HG02870 (cell line): ENCODE results near the gene HDLBP.

Experiments
- ATAC-seq: cut with Tn5 transposase; IDR thresholded peaks from one replicate; pipeline ENCODE4 v1.9.1; 2021; ENCODE audit warnings: mild to moderate bottlenecking, moderate library complexity; ENCODE audit not compliant: unreplicated experiment

Gene HDLBP

GRCh38 chr2:241315093-241315878 lies at the start of gene HDLBP:
HDLBP (minus strand) TSS chr2:241315672; CDS start chr2:241266869, 48,803 bp downstream.
- ATAC-seq: peak; percentile 61

GRCh38 chr2:241364781-241365180 lies 49.3 kb upstream of the HDLBP start:
- ATAC-seq: no peak

- ATAC-seq: no peak
Measured at GRCh38 chr2:241363426-241363825, 48.0 kb upstream of the HDLBP start.

GRCh38 chr2:241359481-241360045 lies 44.1 kb upstream of the HDLBP start:
- no peak for ATAC-seq

GRCh38 chr2:241358470-241358869 lies 43.0 kb upstream of the HDLBP start:
- ATAC-seq: no peak

GRCh38 chr2:241357531-241357930 lies 42.1 kb upstream of the HDLBP start:
- no peak for ATAC-seq

GRCh38 chr2:241356871-241357260 lies 41.4 kb upstream of the HDLBP start:
- no peak for ATAC-seq

GRCh38 chr2:241355983-241356870 lies 40.8 kb upstream of the HDLBP start, which contains the start of gene FARP2:
FARP2 (plus strand) TSS chr2:241356285; CDS start chr2:241373108, 16,823 bp downstream.
- ATAC-seq: peak; percentile 83

- no peak for ATAC-seq
Measured at GRCh38 chr2:241354668-241355658, 39.5 kb upstream of the HDLBP start.

- no peak for ATAC-seq
Measured at GRCh38 chr2:241352227-241352626, 36.8 kb upstream of the HDLBP start.

- no peak for ATAC-seq
Measured at GRCh38 chr2:241351640-241352031, 36.2 kb upstream of the HDLBP start.

GRCh38 chr2:241350878-241351639 lies 35.6 kb upstream of the HDLBP start:
- no peak for ATAC-seq

- ATAC-seq: no peak
Measured at GRCh38 chr2:241350530-241350877, 35.0 kb upstream of the HDLBP start.

GRCh38 chr2:241349941-241350340 lies 34.5 kb upstream of the HDLBP start:
- ATAC-seq: no peak

GRCh38 chr2:241344925-241345651 lies 29.6 kb upstream of the HDLBP start:
- ATAC-seq: no peak

- no peak for ATAC-seq
Measured at GRCh38 chr2:241340631-241341163, 25.2 kb upstream of the HDLBP start.

GRCh38 chr2:241339839-241340630 lies 24.6 kb upstream of the HDLBP start:
- no peak for ATAC-seq

- ATAC-seq: no peak
Measured at GRCh38 chr2:241334813-241335212, 19.3 kb upstream of the HDLBP start.
